ENCODE measurements around the gene SGCB.

DNA sequence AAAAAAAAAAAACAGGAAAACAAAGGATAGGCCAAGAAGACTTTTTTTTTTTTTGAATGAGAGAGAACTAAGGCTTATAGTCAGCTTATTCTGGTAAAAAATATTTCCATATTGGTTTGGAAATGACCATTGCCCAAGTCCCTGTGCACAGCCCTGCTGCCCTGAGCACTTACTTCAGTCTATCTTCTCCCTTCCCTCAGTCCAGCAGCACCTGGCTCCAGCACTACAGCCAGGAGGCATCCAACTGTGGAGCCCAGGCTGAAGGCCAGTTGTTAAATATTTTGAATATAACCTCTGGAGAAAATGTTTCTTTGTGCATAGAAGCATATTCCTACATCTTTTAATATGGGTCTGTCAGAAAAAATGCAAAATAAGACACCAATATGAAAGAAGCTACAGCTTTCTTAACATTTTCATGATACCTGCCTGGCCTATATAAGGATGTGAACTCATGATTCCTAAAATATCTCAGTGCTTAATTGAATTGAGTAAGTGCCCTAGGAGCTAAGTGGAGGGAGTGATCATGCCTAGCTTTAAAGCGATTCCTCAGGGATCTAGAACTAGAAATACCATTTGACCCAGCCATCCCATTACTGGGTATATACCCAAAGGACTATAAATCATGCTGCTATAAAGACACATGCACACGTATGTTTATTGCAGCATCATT is 32.4 kb downstream of the SGCB start:
- TF ChIP-seq, protein P1, sequence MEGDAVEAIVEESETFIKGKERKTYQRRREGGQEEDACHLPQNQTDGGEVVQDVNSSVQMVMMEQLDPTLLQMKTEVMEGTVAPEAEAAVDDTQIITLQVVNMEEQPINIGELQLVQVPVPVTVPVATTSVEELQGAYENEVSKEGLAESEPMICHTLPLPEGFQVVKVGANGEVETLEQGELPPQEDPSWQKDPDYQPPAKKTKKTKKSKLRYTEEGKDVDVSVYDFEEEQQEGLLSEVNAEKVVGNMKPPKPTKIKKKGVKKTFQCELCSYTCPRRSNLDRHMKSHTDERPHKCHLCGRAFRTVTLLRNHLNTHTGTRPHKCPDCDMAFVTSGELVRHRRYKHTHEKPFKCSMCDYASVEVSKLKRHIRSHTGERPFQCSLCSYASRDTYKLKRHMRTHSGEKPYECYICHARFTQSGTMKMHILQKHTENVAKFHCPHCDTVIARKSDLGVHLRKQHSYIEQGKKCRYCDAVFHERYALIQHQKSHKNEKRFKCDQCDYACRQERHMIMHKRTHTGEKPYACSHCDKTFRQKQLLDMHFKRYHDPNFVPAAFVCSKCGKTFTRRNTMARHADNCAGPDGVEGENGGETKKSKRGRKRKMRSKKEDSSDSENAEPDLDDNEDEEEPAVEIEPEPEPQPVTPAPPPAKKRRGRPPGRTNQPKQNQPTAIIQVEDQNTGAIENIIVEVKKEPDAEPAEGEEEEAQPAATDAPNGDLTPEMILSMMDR (IDR thresholded peaks at IDR 0.05): no peak
- TF ChIP-seq POLR2A (IDR thresholded peaks at IDR 0.05): no peak
